HK-2 (cell line): ENCODE measurements around the gene MKX.
"Not testable (repeated sequence)": the region's sequence is repeated elsewhere in the genome, so short reads cannot be mapped to it uniquely, and the experiment has no call there.

Source experiments
- DNase-seq: peaks from one replicate; pipeline ENCODE4 v3.0.0-alpha.2; 2018; ENCODE audit not compliant: unreplicated experiment

MKX gene

DNA sequence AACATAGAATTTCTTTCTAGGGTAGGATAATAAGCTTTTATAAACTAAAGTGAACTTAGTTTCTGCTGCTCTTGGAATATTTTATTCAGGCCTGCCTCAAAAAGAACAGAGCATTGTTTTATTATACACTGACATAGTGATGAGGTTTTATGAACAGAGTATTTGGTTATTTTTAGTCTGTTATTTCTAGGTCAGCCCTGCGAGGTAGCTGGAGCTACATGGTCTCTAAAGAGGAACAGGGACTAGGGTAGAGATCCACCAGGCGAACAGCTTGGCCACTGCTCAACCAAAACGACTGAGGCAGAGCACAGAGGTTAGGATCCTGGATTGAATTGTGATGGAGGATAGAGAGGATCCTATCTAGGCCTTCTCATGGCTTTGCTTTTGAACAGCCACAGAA is 53.0 kb downstream of the MKX start:
- DNase-seq, result no peak

GRCh38 chr10:27688991-27689390 is 56.6 kb downstream of the MKX start:
- DNase-seq, result no peak

DNA sequence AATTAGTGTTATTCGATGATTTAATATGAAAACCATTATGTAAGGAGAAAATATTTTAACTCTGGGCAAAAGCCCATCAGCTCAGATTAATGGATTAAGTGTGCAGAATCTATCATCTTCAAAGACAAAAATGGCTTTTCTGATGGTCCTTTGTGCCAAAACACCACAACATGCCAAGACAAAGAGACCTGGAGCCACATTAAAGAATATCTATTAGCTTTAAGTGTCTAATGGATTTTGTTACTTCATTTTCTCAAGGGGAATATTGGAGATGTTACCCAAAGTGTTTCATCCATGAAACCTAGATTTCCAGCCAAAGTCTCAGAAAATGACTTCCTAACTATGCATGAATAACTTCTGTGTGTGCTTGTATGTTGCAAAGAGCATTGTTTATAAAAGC is 57.3 kb downstream of the MKX start:
- no peak for DNase-seq

DNA sequence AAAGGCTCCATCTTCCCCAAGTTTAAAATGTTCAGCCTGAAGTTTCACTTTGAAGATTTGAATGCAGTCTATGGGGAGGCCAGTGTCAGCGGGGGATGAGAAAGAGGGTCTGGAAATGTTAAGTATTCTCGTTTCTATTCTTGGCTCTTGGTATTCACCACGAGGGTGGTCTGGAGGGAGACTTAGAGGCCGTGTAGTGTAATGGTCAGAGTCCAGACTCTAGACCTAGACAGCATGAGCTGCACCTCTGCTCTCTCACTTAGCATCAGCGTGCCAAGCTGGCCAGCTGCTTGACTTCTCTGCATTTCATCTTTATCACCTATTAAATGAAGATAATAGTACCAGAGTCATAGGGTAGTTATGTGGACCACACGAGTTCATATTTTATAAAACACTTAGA is 57.9 kb downstream of the MKX start:
- no peak for DNase-seq

- DNase-seq, result no peak
Observed at GRCh38 chr10:27687326-27687725, 58.3 kb downstream of the MKX start.

DNA sequence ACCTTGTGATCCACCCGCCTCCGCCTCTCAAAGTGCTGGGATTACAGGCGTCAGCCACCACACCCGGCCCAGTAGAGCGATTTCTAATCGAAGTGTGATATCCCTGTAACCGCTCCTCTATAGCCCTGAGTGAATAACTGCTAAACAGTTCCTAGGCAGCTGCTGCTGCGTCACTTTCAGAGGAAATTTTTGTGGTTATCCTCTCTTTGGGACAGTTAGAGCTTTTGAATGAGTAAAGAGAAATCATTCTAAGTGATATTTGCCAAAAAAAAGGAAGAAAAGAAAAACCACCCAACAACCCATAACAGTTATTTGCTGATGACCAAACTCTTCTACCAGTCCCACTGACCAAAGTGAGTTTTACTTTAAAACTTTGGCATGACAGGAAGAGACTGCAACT is 59.9 kb downstream of the MKX start:
- no peak for DNase-seq

DNA sequence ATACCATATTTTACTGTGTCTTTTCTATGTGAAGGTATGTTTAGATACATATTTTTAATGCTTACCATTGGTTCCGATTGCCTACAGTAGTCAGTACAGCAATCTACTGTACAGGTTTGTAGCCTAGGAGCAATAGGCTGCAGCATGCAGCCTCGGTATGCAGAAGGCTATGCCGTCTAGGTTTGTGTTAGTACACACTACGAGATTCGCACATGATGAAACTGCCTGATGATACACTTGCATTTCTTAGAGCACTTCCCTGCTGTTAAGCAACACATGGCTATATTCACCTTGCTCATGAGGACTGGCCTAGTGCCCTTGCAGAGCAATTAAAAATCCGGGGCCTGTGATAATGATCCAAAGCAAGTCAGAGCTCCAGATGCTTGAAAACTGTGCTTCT is 62.4 kb downstream of the MKX start:
- DNase-seq, result no peak

DNA sequence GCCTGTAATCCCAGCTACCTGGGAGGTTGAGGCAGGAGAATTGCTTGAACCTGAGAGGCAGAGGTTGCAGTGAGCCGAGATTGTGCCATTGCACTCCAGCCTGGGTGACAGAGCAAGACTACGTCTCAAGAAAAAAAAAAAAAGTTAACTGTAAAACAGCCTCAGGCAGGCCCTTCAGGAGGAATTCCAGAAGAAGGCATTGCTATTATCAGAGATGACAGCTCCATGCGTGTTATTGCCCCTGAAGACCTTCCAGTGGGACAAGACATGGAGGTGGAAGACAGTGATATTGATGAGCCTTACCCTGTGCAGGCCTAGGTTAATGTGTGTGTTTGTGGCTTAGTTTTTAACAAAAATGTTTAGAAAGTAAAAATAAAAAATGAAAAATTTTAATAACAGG is 63.8 kb downstream of the MKX start:
- not testable (repeated sequence) for DNase-seq

GRCh38 chr10:27680691-27681605 is 64.7 kb downstream of the MKX start:
- no peak for DNase-seq

DNA sequence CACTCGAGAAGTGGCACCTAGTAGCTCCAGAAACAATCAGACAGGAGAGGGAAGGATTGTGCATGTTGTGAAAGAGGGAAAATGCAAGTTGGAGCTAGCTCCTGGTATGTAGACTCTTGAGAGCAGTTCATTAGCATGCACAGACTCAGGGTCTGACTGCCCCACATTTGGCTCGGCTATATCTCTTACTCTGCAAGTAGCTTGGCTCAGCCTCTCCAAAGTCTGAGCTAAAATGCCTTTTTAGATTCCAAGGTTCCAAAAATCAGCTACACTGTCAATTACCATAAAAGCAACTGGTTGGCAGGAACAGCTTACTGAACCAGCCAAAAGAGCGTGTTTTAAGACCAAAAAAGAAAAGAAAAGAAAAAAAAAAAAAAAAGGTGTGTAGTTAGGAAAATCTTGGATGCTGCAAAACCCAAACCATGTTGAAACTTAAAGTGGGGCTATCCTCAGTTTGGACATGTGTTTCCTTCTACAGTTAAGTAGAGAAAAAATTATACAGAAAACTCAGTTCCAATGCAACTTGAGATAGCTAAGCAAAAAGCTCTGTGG is 65.5 kb downstream of the MKX start:
- DNase-seq, result no peak

GRCh38 chr10:27679369-27679912 is 66.2 kb downstream of the MKX start:
- DNase-seq, result no peak

GRCh38 chr10:27678166-27678565 is 67.5 kb downstream of the MKX start:
- no peak for DNase-seq

DNA sequence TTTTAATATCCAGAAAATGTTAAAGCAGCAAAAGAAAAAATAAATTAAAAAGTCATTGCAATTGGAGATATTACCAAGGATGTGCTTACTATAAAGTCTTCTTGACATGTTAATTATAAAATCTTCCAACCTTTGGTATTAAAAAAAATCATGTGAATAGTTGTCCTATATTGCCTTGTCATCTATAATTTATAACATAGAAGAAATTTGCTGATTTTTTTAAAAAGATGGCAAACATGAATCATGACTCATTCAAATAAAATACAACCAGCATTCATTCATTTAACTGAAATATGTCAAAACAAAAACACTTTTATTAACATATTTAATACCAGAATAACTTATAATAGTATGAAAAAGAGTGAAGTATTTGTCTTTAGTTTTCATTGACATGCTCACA is 72.6 kb downstream of the MKX start:
- no peak for DNase-seq

DNA sequence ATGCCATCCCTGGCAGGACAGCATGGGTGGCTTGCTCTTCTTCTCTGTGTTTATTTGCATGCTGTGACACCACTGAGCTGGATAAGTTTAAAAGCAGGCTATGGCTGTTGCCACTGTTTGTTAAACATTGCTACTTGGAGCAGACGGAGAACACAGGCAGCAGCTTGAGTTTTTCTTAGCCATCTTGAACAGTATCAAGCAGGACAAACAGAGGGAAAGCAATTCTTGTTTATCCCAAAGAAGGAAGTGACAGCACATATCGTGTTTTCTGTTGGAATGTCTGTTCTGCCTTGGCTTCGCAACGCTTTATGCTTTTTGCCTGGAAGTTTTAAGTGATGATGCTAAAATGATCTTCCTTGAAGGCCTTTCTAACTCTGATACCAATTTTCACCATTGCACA is 73.8 kb downstream of the MKX start:
- no peak for DNase-seq

DNA sequence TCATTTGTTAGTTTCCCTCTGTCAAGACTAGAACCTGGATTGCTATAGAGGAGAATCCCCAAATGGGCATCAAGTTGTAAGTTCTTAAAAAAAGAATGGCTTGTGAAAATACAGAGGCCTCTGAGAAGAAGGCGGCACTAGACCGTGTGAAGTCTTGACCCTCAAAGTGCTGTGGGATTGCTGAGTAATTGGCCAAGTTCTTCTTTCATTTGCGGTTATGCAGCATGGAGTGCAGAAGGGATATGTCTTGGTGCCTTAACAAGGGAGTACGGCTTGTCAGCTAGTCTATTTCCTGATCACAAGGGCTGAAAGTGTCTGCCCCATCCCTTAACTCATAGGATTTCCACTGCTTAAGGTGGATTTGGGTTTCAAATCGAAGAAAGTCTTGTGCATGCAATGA is 81.2 kb downstream of the MKX start:
- no peak for DNase-seq

- no peak for DNase-seq
Observed at GRCh38 chr10:27663621-27664020, 82.0 kb downstream of the MKX start.

DNA sequence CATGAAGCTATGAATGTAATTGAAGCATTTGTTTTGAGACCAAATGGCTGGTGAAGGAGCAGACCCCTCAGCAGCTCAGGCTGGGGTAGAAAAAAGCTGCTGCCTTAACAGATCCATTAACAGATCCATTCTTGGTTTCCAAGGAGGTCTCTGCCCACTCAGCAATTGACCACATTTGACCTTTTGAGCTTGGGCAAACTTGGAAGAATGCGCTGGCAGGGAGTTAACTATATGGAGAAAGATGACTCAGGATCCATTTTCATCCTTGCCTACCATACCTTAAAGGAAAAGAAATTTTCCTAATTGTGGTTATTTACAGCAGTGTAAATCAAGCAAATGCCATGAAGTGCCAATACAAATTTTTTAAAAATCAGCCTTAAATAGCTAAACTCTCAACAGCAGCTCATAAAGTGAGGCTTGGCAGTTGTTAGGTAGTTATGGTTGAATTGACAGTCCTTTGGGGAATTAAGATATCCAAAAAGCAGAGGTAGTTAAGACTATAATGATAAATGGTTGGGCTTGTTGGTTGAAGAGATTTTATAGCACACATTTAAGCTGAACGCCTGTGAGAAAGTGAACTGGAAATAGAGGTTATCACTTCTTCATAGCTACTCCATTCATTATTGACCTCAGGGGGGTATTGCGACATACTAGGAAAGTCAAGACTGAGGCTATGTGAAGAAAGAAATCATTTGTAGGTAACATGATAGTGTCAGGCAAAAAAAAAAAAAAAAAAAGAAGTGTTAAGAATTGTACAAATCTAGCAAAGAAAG is 83.9 kb downstream of the MKX start:
- no peak for DNase-seq

GRCh38 chr10:27660711-27661110 is 84.9 kb downstream of the MKX start:
- no peak for DNase-seq

DNA sequence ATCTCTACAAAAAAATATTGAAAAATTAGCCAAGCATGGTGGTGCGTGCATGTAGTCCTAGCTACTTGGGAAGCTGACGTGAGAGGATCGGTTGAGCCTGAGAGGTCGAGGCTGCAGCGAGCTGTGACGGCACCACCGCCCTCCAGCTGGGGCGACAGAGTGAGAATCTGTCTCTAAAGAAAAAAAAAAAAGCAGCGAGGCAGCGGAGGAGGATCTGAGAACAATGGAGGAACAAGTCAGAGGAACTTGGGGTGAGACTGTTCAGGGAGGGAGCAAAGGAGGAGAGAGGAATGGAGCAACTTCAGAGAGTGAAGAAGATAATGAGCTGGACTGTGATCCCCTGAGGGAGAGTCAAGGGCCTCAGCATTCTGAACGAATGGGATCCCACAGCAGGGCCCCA is 85.4 kb downstream of the MKX start:
- no peak for DNase-seq

GRCh38 chr10:27659786-27660185 is 85.8 kb downstream of the MKX start:
- DNase-seq, result no peak

- no peak for DNase-seq
Observed at GRCh38 chr10:27658788-27659187, 86.8 kb downstream of the MKX start.

GRCh38 chr10:27655296-27655695 is 90.3 kb downstream of the MKX start:
- no peak for DNase-seq

DNA sequence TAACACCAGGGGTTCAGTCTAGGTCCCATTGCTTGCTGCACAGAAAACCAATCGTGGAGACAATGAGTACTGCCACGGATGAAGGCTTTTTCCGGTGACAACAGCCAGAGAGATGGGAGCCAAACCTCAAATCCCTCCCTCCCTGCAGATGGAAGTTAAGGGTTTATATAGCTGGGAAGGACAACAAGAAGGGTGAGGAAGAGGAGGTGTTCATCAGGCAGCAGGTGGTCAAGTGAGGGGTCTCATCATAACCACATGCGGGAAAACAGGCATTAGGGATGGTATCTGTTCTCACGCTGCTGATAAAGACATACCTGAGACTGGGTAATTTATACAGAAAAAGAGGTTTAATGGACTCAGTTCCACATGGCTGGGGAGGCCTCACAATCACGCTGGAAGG is 91.3 kb downstream of the MKX start:
- no peak for DNase-seq
